Stimulated activated CD4-positive, alpha-beta T cell treated with anti-CD3 and anti-CD28 coated beads, Interleukin-12 subunit alpha, Interleukin-12 subunit beta, amount 100 ng/mL, for 24 hours (primary cell): ENCODE measurements around the gene ALPK1.

Experiments used
- DNase-seq, 2 experiments: peaks; one replicate each; pipeline ENCODE4 v3.0.0-alpha.2; 2020; ENCODE audit warnings: low read depth in 2 of 2

Gene ALPK1

DNA sequence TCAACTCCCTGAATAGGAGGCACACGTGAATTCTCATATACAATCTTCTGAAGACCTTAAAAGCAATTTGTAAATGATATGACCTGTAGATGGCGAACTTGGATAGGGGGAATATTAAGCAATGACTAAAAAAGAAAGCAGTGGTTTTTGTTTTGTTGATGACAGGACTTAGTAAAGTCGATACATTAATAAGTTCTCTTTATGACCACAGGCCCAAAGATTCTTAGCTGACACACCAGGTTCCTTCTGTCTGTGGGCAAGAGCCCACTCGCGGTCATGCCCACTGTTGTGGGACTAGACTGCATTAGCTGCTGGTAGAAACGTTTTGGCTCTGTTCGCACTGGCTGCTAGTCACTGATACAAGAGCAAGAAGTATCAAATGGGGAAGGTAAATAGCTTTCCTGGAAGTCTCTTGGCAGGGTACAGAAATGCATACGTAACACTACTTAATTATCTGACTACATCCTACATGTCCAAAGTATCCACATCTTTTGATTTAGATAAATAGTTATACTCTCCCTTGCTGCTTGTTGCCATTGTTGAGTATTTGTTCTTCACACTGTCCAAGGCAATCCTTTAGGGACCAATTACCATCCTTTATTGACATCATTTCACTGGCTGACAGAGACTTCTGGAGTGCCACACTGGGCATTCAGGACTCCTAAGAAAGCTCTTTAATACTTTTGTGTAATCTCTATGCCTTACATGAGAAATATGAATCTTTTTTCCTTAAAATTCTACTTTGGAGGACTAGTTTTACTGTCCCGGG, 31.0 kb downstream of the ALPK1 start:
- DNase-seq: no peak

DNA sequence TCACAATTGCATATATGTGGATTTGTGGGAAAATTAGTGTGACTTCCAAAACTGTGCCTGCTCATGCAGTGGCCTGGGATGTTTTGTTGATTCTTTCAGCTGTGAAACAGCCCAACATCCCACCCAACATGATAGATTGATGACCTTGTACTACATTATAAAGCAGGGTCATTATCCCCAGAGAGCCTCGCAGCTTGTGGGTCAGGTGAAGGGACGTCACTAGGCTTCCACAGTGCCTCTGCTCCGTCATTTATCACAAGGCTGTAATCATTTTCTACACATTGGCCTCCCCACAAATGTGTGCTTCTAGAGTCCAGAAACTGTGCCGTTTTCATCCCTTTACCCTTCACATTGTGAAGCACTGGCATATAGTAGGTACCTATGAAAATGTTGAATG, 31.6 kb downstream of the ALPK1 start:
- DNase-seq: no peak

DNA sequence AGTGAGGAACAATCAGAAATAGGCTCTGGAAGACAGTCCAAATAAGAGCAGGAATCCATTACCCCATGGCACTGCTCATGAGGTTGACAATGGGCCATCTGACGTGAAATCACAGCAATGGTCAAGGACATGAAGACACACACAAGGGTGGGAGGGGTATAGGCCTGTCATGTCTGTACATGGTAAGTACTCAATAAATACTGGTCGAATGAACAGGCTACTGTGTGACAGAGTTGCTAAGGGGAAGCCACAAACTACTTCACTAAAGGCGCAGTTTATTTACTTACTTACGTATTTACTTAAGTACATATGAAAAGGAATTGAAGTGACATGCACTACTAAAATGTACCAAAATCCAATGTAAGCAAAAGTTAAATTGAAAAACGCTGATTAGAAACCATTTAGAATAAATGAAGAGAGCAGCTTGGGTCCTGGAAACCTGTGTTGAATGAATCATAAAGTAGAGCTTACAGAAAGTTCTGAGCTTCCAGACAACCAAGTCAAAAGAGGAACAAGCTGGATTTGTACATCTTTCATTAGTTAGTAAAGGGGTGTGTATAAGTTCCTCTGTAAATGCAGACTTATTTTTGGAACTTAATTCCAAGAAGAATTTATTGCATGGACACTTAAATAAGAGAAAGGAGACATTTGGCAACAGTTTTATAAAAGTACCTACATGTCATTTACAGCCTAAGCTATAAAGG, 32.7 kb downstream of the ALPK1 start:
- DNase-seq: no peak

GRCh38 chr4:112330921-112331320, 33.8 kb downstream of the ALPK1 start:
- no peak for DNase-seq

- DNase-seq: no peak
These were observed 35.2 kb downstream of the ALPK1 start for GRCh38 chr4:112332398-112332797.

DNA sequence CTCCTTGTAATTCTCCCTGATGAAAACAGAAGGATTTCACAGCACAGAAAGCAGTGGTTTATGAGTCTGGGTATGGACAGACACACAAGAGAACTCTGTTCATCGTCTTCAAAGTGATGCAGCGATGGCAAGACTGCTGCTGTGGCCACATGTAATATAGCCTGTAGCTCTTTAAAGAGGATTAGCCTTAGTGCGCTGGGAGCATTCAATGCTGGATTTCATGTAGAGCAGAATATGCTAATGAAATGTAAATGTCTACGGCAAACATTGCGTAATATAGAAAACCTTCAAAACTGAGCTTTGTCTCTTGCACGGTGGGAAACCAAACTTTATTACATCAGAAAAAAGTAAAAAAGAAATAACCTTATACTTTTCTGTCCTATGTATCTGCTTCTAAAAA, 42.9 kb downstream of the ALPK1 start:
- DNase-seq: no peak

- no peak for DNase-seq
These were observed 43.9 kb downstream of the ALPK1 start for GRCh38 chr4:112341033-112341432.

DNA sequence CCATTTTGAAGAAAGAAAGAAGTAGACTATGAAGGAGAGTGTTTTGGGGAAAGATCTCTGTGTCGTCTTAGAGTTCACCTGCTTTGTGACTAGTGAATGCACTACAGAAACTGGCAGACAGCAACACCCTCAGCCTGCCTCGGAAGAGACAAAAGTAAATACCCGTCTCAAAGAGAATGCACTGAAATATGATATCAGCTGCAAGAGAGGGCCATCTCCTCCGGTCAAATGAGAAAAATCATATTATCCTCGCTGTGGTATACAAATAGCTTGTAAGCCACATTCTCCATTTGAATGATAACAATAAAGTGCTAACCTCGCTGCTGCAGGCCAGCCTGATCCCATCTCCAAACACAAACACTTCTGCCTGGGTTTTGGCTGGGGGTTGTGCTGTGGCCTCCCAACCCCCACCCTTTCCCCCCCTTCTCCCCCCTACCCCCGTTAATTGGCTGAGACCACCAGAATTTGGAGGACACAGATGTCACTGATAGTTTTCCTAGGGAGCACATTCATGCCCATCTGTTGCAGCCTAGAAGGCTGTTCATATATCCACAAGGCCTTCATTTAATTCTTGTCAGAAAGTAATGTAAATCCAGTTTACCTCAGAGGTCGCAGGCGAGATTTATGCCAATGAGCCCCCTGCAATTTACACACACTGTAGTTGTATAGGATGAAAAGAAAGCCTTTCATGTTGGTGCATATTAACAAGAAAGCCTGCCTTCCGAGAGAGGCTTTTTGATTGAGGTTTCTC, 46.3 kb downstream of the ALPK1 start:
- no peak for DNase-seq

- no peak for DNase-seq
These were observed 51.5 kb downstream of the ALPK1 start for GRCh38 chr4:112348488-112349158.

- DNase-seq: no peak
These were observed 55.6 kb downstream of the ALPK1 start for GRCh38 chr4:112352736-112353135.

DNA sequence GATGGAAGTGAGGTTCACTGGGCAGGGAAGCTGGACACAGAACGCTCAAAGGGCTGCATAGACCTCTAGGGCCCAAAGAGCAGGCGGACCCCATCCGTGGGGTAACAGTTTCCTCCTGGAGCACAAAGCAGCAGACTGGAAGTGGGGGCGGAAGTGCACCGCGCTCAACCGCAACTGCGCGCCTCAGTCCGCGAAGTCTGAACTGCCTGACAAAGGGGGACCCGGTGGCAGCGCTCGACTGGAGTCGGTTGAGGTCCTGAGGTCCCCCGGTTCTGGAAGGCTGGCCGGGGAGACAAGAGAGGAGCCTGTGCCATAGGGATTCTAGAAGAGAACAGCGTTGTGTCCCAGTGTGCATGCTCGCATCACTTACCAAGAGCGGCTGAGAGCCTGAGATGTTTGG, 58.5 kb downstream of the ALPK1 start:
- no peak for DNase-seq

GRCh38 chr4:112357453-112357852, 60.3 kb downstream of the ALPK1 start:
- DNase-seq: no peak

- DNase-seq: no peak
These were observed 60.7 kb downstream of the ALPK1 start for GRCh38 chr4:112357897-112358296.

GRCh38 chr4:112358415-112358814, 61.2 kb downstream of the ALPK1 start:
- DNase-seq: no peak

GRCh38 chr4:112358952-112359749, 62.0 kb downstream of the ALPK1 start:
- DNase-seq: no peak

DNA sequence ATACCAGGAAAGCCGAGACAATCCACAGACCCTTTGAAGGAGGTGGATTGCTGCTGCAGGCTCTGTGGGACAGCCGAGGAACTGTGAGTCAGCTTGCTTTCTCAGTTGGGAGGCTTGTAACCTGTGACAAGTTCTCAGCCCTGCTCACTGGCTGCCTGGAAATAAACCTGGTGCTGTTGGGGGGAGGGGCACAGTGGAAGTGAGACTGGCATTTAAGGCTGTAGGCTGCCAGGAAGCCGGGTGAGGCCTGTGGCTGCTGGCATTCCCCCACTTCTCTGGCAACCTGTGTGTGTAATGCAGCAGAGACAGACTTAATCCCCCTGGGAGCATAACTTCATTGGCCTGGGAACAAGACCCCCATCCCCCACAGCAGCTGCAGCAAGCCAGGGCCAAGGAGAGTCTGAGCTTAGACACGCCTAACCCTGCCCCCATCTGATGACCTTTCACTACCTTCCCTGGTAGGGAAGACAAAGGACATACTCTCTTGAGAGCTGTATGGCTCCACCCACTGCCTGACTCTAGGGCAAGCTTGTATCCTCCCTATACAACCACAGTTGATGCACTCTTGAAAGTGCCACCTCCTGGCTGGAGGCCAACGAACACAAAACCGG, 64.1 kb downstream of the ALPK1 start:
- no peak for DNase-seq

- DNase-seq: no peak
These were observed 73.3 kb downstream of the ALPK1 start for GRCh38 chr4:112370466-112370865.

DNA sequence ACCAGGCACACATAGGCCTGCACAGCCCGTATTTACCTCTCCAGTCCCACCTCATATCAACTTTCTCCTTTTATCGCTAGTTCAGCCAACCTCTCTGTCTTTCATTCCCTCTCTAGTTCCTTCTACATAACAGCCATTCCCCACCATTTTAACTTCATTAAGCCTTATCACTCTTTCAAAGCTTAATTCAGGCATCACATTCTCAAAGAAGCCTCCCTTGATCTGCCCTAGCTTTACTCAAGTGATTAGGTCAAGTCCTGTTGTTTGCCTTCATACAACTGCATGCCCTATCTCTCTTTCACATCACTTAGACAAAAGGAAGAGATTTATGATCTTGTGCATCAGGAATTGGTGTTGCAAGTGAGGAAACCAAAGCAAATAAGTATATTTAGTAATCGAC, 74.2 kb downstream of the ALPK1 start:
- DNase-seq: no peak

DNA sequence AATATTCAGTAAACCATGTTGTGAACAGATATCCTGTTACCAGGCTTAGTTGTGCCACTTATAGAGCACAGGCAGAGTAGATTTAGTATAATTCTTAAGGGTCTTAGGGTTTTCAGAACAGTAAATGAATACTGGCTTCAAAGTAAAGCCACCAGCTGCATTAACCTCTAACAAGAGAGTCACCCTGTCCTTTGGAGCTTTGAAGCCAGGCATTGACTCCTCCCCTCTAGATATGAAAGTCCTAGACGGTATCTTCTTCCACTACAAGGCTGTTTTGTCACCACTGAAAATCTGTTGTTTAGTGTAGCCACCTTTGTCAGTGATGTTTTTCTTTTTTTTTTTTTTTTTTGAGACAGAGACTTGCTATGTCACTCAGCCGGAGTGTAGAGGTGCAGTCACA, 77.7 kb downstream of the ALPK1 start:
- DNase-seq: no peak

DNA sequence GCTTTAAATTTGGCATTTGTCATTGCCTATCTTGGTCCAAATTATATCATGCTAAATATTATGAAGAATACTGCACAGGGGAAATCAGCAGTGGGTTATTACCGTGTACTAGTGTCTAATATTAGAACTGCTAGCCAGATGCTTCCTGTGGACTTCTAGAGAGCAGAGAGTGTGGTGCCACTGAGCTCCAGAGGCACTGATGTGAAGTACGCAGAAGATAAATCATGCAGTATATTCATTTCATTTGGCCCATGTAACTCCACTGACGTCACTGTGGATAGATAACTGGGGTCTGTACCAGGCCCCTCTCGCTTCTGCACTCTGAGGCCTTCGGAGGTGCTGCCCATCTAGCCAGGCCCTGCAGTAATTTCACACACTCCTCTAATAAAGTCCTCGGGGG, 80.0 kb downstream of the ALPK1 start:
- no peak for DNase-seq
